ENCODE measurements around the gene IGIP. TPM values are rescaled to one million over a fixed set of nuclear protein-coding genes. Genes with fewer than 3 reads are reported as not detected.

Gene IGIP
- total RNA-seq, 3 donors from 2014 or later = 1.0 to 1.8 (median 1.5) TPM

- ATAC-seq = no peak
- H3K4me3 Mint-ChIP-seq = peak overlapping the region; percentile 85
- H3K4me1 Mint-ChIP-seq (ENCODE audit: low read depth) = peaks cover 59% of the 10 kb centered on the region
- H3K9me3 Mint-ChIP-seq = no peaks in the 10 kb centered on the region
- H3K27me3 Mint-ChIP-seq (ENCODE audit: low read depth) = peaks cover under 1% of the 10 kb centered on the region
- no peak for DNase-seq
- H3K36me3 Mint-ChIP-seq (ENCODE audit: insufficient read depth) = no peaks in the 10 kb centered on the region
Measured at GRCh38 chr5:140115186-140115500, 10.6 kb upstream of the IGIP start.

DNA sequence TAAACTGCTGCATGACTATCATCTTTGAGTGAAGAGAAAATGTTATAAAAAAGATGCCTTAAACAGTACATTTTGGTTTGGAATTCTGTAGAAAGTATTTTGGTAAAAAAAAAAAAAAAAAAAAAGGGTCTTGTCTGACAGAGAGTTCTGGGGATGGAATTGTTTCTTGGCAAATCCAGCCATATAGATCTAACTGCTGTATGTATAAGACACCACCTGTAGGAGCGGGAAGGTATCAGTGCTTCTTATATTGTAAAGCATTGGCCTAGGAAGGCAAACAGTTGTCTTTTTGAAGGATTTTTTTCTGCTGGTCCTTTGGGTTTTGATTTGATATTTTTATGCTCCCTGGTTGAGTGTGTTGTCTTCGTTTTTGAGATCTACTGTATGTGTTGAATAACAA, 9.0 kb upstream of the IGIP start:
- Mint-ChIP-seq H3K9me3 (no peaks in the 10 kb centered on the region), H3K27me3 (ENCODE audit: low read depth) (no peaks in the 10 kb centered on the region), H3K4me1 (ENCODE audit: low read depth) (peaks cover 59% of the 10 kb centered on the region), H3K36me3 (ENCODE audit: insufficient read depth) (no peaks in the 10 kb centered on the region), H3K4me3 (peak overlapping the region; percentile 51)
- DNase-seq = no peak
- no peak for ATAC-seq

DNA sequence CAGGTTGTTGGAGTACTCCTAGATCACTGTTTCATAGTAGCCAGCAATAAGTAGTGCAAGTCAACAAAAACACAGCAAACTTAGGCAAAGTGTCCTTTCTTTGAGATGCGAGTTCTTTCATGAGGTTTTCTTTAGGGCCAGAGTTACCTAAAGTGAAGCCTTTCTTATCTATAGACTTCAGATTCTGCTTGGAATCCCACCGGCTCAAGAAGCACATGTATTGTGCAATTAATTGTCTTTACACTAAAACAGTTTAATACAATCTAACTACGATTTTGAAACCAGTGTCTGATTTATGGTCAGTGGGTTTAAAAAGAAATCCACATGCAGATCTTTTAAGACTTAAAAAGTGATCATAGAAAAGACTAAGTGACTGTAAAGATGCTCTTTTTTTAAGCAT, 8.2 kb upstream of the IGIP start:
- DNase-seq (no peak), ATAC-seq (no peak)
- H3K4me1 Mint-ChIP-seq (ENCODE audit: low read depth) = peaks cover 57% of the 10 kb centered on the region
- H3K4me3 Mint-ChIP-seq = no peak overlapping the region
- no peaks in the 10 kb centered on the region for H3K9me3 Mint-ChIP-seq
- no peaks in the 10 kb centered on the region for H3K27me3 Mint-ChIP-seq (ENCODE audit: low read depth)
- no peaks in the 10 kb centered on the region for H3K36me3 Mint-ChIP-seq (ENCODE audit: insufficient read depth)

DNA sequence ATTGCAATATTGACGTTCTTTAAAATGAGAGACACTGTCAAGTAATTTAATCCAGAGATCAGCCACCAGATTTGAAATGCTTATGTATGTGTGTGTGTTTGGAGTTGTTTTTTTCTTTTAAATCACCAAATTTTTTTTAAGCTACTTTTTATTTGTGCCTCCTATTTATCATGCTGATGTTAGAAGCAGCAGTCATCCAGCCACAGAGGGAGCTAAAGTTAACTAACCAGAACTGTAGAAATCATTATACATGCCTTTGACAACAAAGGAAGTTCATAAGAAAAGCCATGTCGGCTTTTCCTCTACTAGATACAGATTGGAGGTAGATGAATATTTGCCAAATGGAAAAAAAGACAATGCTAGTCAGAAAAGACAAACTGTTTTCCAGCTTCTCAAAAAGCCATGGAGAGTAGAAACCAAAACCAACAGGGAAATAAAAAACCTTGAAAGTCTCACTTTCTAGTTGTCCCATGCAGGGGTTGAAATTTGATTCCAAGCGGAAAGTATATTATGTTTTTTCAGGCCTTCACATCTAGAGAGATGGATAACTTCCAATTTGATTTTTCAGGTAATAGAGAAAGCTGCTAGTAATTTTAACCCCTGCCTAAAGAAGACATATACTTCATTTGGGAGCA, 7.3 kb upstream of the IGIP start:
- no peak for DNase-seq
- peaks cover 54% of the 10 kb centered on the region for H3K4me1 Mint-ChIP-seq (ENCODE audit: low read depth)

GRCh38 chr5:140126315-140127012, 727 bp downstream of the IGIP start:
- peaks cover 42% of the 10 kb centered on the region for H3K4me1 Mint-ChIP-seq (ENCODE audit: low read depth)
- no peak for ATAC-seq

More for the DNA sequence above, 7.3 kb upstream of the IGIP start:
- Mint-ChIP-seq H3K36me3 (ENCODE audit: insufficient read depth) (no peaks in the 10 kb centered on the region), H3K9me3 (no peaks in the 10 kb centered on the region), H3K27me3 (ENCODE audit: low read depth) (no peaks in the 10 kb centered on the region), H3K4me3 (no peak overlapping the region)
- ATAC-seq = no peak

GRCh38 chr5:140128376-140128775, 2.6 kb downstream of the IGIP start:
- Mint-ChIP-seq H3K9me3 (no peaks in the 10 kb centered on the region), H3K4me3 (no peak overlapping the region), H3K36me3 (ENCODE audit: insufficient read depth) (no peaks in the 10 kb centered on the region), H3K27me3 (ENCODE audit: low read depth) (no peaks in the 10 kb centered on the region), H3K4me1 (ENCODE audit: low read depth) (peaks cover 45% of the 10 kb centered on the region)
- ATAC-seq (no peak), DNase-seq (no peak)

More at GRCh38 chr5:140126315-140127012, 727 bp downstream of the IGIP start:
- Mint-ChIP-seq H3K27me3 (ENCODE audit: low read depth) (no peaks in the 10 kb centered on the region), H3K36me3 (ENCODE audit: insufficient read depth) (no peaks in the 10 kb centered on the region), H3K4me3 (no peak overlapping the region), H3K9me3 (no peaks in the 10 kb centered on the region)
- DNase-seq = no peak

GRCh38 chr5:140130949-140131733, 5.4 kb downstream of the IGIP start:
- Mint-ChIP-seq H3K4me3 (no peak overlapping the region), H3K4me1 (ENCODE audit: low read depth) (peaks cover 42% of the 10 kb centered on the region), H3K36me3 (ENCODE audit: insufficient read depth) (no peaks in the 10 kb centered on the region), H3K9me3 (no peaks in the 10 kb centered on the region), H3K27me3 (ENCODE audit: low read depth) (no peaks in the 10 kb centered on the region)
- ATAC-seq (peak; percentile 37 to 39), DNase-seq (no peak)

- Mint-ChIP-seq H3K27me3 (ENCODE audit: low read depth) (no peaks in the 10 kb centered on the region), H3K4me3 (no peak overlapping the region), H3K4me1 (ENCODE audit: low read depth) (peaks cover 38% of the 10 kb centered on the region), H3K9me3 (no peaks in the 10 kb centered on the region), H3K36me3 (ENCODE audit: insufficient read depth) (no peaks in the 10 kb centered on the region)
- ATAC-seq = peak; percentile 88 to 92
- DNase-seq = no peak
Measured at GRCh38 chr5:140131967-140132409, 6.3 kb downstream of the IGIP start.

DNA sequence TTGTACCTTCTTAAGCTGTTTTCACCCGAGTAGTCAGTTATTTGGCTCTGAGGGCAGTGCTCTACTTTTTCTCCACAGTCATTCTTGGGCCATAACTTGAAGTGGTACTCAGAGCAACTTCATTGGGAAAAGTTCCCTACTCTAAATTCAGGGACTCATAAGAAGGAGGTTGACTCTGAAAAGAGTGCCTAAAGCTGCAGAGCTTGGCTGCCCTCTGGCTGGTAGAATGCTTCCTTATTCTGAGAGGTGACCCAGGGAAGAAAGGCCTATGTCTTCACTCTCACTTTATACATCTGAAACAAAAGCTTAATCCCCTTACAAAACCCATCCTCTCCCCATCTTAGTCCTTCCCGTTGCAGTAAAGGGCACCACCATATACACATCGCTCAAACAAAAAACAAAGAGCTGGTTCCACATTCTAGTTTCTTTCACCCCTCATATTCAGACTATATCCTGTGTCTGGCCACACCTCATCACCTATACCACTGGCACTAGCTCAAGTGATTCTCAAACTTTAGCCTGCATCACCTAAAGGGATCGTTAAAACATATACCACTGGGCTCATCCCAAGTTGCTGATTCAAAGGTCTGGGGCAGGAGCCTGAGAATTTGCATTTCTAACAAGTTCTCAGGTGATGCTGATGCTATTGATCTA, 7.9 kb downstream of the IGIP start:
- ATAC-seq = no peak
- Mint-ChIP-seq H3K4me1 (ENCODE audit: low read depth) (peaks cover 38% of the 10 kb centered on the region), H3K9me3 (no peaks in the 10 kb centered on the region), H3K27me3 (ENCODE audit: low read depth) (no peaks in the 10 kb centered on the region), H3K36me3 (ENCODE audit: insufficient read depth) (no peaks in the 10 kb centered on the region), H3K4me3 (no peak overlapping the region)
- DNase-seq = no peak

DNA sequence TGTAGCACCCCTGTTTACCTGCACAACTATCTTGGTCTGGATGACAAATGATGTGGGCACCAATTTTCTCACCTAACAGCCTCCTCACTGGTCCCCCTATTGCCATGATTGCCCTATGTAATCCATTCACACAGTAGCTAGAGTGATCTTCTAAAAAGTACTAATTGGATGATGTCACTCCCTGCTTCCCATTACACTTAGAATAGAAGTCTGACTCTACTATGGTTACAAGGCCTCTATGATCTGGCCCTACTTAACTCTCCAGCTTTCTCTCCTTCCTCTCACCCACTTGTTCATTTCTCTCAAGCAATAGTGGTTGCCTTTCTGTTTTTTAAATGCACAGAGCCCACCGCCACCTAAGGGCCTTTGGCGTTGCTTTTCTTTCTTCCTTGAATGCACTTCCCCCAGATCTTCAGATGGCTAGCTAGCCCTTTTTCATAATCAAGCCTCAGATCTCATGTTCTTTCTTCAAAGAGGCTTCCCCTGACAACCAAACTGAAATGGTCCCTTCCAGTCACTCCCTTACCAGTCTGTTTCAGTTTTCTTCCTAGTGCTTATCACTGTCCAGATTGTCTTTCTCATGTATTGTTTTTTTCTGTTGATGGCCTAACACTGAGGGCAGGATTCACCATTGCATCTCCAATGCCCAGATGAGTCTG, 8.7 kb downstream of the IGIP start:
- DNase-seq (no peak), ATAC-seq (no peak)
- no peaks in the 10 kb centered on the region for H3K27me3 Mint-ChIP-seq (ENCODE audit: low read depth)
- no peaks in the 10 kb centered on the region for H3K9me3 Mint-ChIP-seq
- H3K36me3 Mint-ChIP-seq (ENCODE audit: insufficient read depth) = no peaks in the 10 kb centered on the region
- H3K4me1 Mint-ChIP-seq (ENCODE audit: low read depth) = peaks cover 38% of the 10 kb centered on the region
- H3K4me3 Mint-ChIP-seq = no peak overlapping the region

DNA sequence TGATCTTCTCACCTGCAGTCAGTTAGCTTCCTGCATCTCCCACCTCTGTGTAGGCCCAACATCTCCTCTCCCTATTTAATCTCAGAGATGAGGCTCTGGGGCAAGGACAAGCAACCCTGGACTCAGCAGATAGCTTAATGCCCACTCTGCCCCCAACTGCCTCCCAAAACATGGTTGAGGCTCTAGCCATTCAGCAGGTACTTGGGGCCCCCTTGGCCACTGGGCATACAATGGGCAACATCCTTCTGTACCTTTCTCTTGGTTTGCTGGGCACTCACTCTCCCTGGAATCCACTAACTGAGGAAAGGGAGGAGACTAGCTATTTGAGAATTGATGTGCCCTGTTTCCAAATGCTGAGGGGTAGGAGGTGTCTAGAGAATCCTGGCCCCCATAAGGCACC, 9.4 kb downstream of the IGIP start:
- peaks cover 38% of the 10 kb centered on the region for H3K4me1 Mint-ChIP-seq (ENCODE audit: low read depth)
- DNase-seq = no peak
- H3K4me3 Mint-ChIP-seq = no peak overlapping the region
- H3K36me3 Mint-ChIP-seq (ENCODE audit: insufficient read depth) = no peaks in the 10 kb centered on the region
- no peaks in the 10 kb centered on the region for H3K9me3 Mint-ChIP-seq
- no peak for ATAC-seq
- H3K27me3 Mint-ChIP-seq (ENCODE audit: low read depth) = no peaks in the 10 kb centered on the region

GRCh38 chr5:140136624-140137023, 10.9 kb downstream of the IGIP start:
- H3K27me3 Mint-ChIP-seq (ENCODE audit: low read depth) = no peaks in the 10 kb centered on the region
- H3K9me3 Mint-ChIP-seq = no peaks in the 10 kb centered on the region

DNA sequence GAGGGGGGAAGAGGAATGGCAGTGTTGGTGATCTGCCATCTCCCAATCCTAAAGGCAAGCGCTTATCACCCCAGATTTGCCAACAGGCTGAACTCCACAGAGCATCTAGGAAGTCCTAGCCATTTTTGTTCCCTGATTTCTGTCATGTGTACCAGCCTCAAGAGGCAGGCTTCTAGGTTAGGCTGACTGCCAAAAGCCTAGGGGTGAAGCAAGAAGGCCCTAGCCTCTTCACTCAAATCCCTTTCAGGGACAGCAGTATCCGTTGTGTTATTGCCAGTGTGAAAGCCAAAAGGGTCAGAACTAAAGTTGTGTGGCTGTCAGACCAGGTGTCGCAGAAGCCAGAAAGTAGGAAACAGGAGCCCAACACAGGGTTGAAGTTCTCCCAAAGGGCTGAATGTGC, 14.7 kb downstream of the IGIP start:
- ATAC-seq (no peak), DNase-seq (no peak)
- Mint-ChIP-seq H3K36me3 (ENCODE audit: insufficient read depth) (no peaks in the 10 kb centered on the region), H3K9me3 (no peaks in the 10 kb centered on the region), H3K27me3 (ENCODE audit: low read depth) (peaks cover 11% of the 10 kb centered on the region), H3K4me1 (ENCODE audit: low read depth) (peaks cover 11% of the 10 kb centered on the region), H3K4me3 (no peak overlapping the region)

More at GRCh38 chr5:140136624-140137023, 10.9 kb downstream of the IGIP start:
- DNase-seq (no peak), ATAC-seq (no peak)
- H3K4me1 Mint-ChIP-seq (ENCODE audit: low read depth) = peaks cover 26% of the 10 kb centered on the region
- H3K4me3 Mint-ChIP-seq = no peak overlapping the region
- H3K36me3 Mint-ChIP-seq (ENCODE audit: insufficient read depth) = no peaks in the 10 kb centered on the region

DNA sequence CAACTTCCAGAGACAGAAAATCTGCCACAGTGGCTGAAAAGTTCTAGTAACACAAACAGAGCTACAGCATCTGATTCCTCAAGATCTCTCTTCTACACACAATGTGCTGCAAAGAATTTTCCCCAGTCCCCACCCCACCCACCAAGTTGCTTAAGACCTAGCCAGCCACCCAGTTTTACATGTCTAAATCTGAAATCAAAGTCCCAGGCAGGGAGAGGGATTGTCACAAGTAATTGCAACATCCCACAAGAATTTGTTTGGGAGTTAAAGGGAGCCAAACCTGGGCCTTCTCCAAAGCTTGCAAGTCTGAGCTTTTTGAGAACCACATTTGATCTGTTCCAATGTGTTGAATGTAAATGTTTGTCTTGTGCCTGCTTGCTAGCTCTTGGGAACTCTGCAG, 15.5 kb downstream of the IGIP start:
- Mint-ChIP-seq H3K9me3 (no peaks in the 10 kb centered on the region), H3K4me3 (no peak overlapping the region), H3K36me3 (ENCODE audit: insufficient read depth) (no peaks in the 10 kb centered on the region), H3K4me1 (ENCODE audit: low read depth) (peaks cover 12% of the 10 kb centered on the region), H3K27me3 (ENCODE audit: low read depth) (peaks cover 13% of the 10 kb centered on the region)
- DNase-seq (no peak), ATAC-seq (no peak)
